ENCODE measurements around the gene EPHB1.

EPHB1 gene

DNA sequence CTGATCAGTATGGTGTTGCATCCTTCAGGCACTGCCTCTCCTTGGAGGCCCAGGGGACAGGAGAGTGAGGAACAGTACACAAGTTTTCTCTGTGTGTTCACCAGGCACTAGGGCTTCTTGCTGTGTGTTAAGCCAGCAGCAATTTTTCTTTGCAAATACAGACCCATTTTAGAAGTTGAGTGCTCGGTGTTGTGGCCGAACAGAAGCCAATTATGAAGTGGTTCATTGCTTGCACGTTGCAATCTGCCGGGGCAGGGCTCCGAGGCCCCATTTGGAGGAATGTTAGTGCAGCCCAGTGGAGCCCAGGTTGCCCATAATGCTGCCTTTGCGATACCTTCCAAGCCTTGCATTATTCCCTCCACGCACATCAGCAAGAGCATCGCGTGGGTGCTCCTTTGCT lies 51.0 kb downstream of the EPHB1 start:
- TF ChIP-seq CTCF (conservative IDR thresholded peaks at IDR 0.05), result no peak
- TF ChIP-seq ZFX (IDR thresholded peaks at IDR 0.05), result no peak
- H3K27ac ChIP-seq, result no peak overlapping the region

GRCh38 chr3:134846911-134847317 lies 51.9 kb downstream of the EPHB1 start:
- H3K27ac ChIP-seq, result no peak overlapping the region
- TF ChIP-seq CTCF (conservative IDR thresholded peaks at IDR 0.05), result no peak
- TF ChIP-seq ZFX (IDR thresholded peaks at IDR 0.05), result no peak

DNA sequence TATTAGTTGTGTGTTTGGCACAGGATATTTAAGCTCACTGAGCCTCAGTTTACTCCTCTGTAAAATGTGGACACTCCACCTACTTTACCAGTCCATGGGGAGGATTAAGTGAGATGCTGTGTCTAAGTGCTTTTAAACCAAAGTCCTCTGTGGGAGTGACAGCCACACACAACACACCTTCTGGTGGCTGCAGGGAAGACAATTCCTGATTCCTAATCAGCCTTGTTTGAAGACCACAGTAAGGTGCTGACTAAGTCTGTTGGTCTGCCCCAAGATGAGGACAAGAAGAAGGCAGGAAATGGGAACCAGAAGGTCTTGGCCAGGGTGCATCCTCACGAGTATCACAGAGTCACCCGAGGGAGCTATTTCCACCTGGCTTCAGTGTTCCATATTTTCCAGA lies 52.3 kb downstream of the EPHB1 start:
- H3K27ac ChIP-seq, result no peak overlapping the region
- TF ChIP-seq CTCF (conservative IDR thresholded peaks at IDR 0.05) (no peak), ZFX (IDR thresholded peaks at IDR 0.05) (no peak)

- H3K27ac ChIP-seq, result no peak overlapping the region
- no peak for TF ChIP-seq CTCF (conservative IDR thresholded peaks at IDR 0.05)
- no peak for TF ChIP-seq ZFX (IDR thresholded peaks at IDR 0.05)
Measured at GRCh38 chr3:134849561-134849960, 54.5 kb downstream of the EPHB1 start.

DNA sequence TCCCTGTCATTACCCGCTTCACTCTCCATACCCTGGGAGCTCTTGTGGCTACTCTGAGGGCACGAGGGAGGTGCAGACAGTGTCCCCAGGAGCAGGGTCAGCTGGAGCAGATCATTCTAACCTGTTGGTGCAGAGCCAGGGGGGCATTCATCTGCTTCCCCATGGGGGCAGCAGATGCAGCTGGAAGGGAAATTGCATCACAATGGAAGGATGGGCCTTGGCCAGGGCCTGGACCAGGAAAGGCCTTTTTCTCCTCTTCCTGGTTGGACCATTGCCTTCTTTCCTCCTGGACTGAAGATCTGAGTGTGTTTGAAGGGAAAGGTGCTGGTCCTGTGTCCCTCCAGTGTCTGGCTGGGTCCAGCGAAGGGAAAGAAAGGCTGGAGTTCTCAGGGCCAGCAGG lies 55.7 kb downstream of the EPHB1 start:
- TF ChIP-seq CTCF (conservative IDR thresholded peaks at IDR 0.05) (no peak), ZFX (IDR thresholded peaks at IDR 0.05) (no peak)
- no peak overlapping the region for H3K27ac ChIP-seq

- TF ChIP-seq ZFX (IDR thresholded peaks at IDR 0.05) (no peak), CTCF (conservative IDR thresholded peaks at IDR 0.05) (no peak)
- H3K27ac ChIP-seq, result no peak overlapping the region
Measured at GRCh38 chr3:134852132-134852531, 57.1 kb downstream of the EPHB1 start.

DNA sequence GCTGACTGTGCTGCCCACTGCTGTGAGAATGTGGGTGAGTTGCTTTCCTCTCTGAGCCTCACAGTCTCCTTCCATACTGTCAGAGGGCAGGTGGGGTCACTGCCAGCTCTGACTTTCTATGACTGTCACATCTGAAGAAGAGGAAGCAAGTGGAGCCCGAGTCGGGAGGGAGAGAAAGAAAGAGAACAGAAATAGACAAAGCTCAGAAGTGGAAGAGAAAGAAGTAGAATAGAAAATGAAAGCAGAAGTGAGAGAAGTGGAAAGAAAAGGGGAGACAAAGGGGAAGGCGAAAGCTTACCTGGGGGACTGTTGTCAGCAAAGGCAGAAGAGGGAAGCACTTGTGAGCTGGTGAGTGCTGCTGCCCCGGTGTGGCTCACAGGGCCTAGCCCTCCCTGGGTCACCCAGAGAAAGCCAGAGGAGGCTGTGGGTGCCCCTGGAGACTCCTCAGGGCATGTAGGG lies 57.9 kb downstream of the EPHB1 start:
- H3K27ac ChIP-seq, result no peak overlapping the region
- no peak for TF ChIP-seq CTCF (conservative IDR thresholded peaks at IDR 0.05)
- TF ChIP-seq ZFX (IDR thresholded peaks at IDR 0.05), result no peak

Measured in C4-2B (cell line).